WTC11 (cell line): ENCODE measurements around the gene ZER1. TPM values are rescaled to one million over a fixed set of nuclear protein-coding genes. Genes with fewer than 3 reads are reported as not detected.

Experiments used
- ATAC-seq: fragments of 200-7000 bp; cut with Tn5 transposase; 2 replicates; pipeline ENCODE4 v1.10.0; 2021; ENCODE audit warnings: mild to moderate bottlenecking, moderate library complexity
- CTCF ChIA-PET: fragments of 300-600 bp; sonication (Branson Sonifier 250); formaldehyde crosslinking; loops from one replicate; lab custom pipeline; 2021; ENCODE audit warnings: antibody characterized with exemption; lab: Charles Lee
- POLR2A ChIA-PET: fragments of 350-600 bp; sonication (Branson Sonifier 250); formaldehyde crosslinking; loops from one replicate; lab custom pipeline; 2021; ENCODE audit warnings: antibody characterized with exemption; lab: Charles Lee
- DNase-seq: peaks from one replicate; pipeline ENCODE4 v3.0.0; 2021; ENCODE audit warnings: low spot score
- H3K27ac Mint-ChIP-seq: 2 replicates; pipeline ENCODE4 v1.8.0; 2021; ENCODE audit warnings: mixed read lengths
- H3K27me3 Mint-ChIP-seq: 2 replicates; pipeline ENCODE4 v1.8.0; 2021; ENCODE audit warnings: low read depth, mild to moderate bottlenecking, moderate library complexity, mixed read lengths
- H3K36me3 Mint-ChIP-seq: 2 replicates; pipeline ENCODE4 v1.8.0; 2021; ENCODE audit warnings: mixed read lengths
- H3K4me1 Mint-ChIP-seq: 2 replicates; pipeline ENCODE4 v1.8.0; 2022; ENCODE audit warnings: mixed read lengths
- H3K4me3 Mint-ChIP-seq: 2 replicates; pipeline ENCODE4 v1.8.0; 2021; ENCODE audit warnings: mild to moderate bottlenecking, moderate library complexity, mixed read lengths
- H3K9me3 Mint-ChIP-seq: 2 replicates; pipeline ENCODE4 v1.8.0; 2021; ENCODE audit warnings: mixed read lengths
- FOXK1 ChIP-seq: sonication (generic); formaldehyde crosslinking; IDR thresholded peaks from 2 replicates; pipeline ENCODE4 v1.8.0; 2022; ENCODE audit warnings: mild to moderate bottlenecking, moderate library complexity, missing genetic modification reagents
- GTF2I ChIP-seq: fragments of 250-450 bp; sonication (Bioruptor Pico); conservative IDR thresholded peaks from 2 replicates; pipeline ENCODE4 v1.4.0; 2021; ENCODE audit warnings: mild to moderate bottlenecking
- HMGA2 ChIP-seq: fragments of 250-450 bp; sonication (Bioruptor Pico); IDR thresholded peaks from 2 replicates; pipeline ENCODE4 v1.4.0; 2021; ENCODE audit warnings: mild to moderate bottlenecking, moderate library complexity
- HMGXB4 ChIP-seq: sonication (generic); formaldehyde crosslinking; IDR thresholded peaks from 2 replicates; pipeline ENCODE4 v1.8.1; 2023; ENCODE audit warnings: mild to moderate bottlenecking, moderate library complexity, missing genetic modification reagents
- IRF2 ChIP-seq: sonication (generic); formaldehyde crosslinking; IDR thresholded peaks from 2 replicates; pipeline ENCODE4 v1.8.0; 2022; ENCODE audit warnings: low read depth, missing genetic modification reagents, borderline replicate concordance
- JAZF1 ChIP-seq: fragments of 250-450 bp; sonication (Bioruptor Pico); IDR thresholded peaks from 2 replicates; pipeline ENCODE4 v1.9.0; 2021; ENCODE audit warnings: moderate library complexity, mild to moderate bottlenecking, inconsistent platforms
- MXD4 ChIP-seq: fragments of 250-450 bp; sonication (Bioruptor Pico); IDR thresholded peaks from 2 replicates; pipeline ENCODE4 v1.8.0; 2021; ENCODE audit warnings: mild to moderate bottlenecking, moderate library complexity, borderline replicate concordance
- NR3C1 ChIP-seq: sonication (generic); formaldehyde crosslinking; conservative IDR thresholded peaks from 2 replicates; pipeline ENCODE4 v1.8.1; 2023; ENCODE audit warnings: low read depth, mild to moderate bottlenecking, missing genetic modification reagents
- OVOL2 ChIP-seq: fragments of 250-450 bp; sonication (Bioruptor Pico); IDR thresholded peaks from 2 replicates; pipeline ENCODE4 v1.9.0; 2021; ENCODE audit warnings: mild to moderate bottlenecking, borderline replicate concordance
- PRDM15 ChIP-seq: sonication (generic); formaldehyde crosslinking; IDR thresholded peaks from 2 replicates; pipeline ENCODE4 v1.8.0; 2022; ENCODE audit warnings: missing genetic modification reagents
- RELA ChIP-seq: sonication (generic); formaldehyde crosslinking; IDR thresholded peaks from 2 replicates; pipeline ENCODE4 v1.8.1; 2022; ENCODE audit warnings: missing genetic modification reagents, mild to moderate bottlenecking, borderline replicate concordance
- RORB ChIP-seq: fragments of 250-450 bp; sonication (Bioruptor Pico); IDR thresholded peaks from 2 replicates; pipeline ENCODE4 v1.9.0; 2021; ENCODE audit warnings: mild to moderate bottlenecking
- TP53 ChIP-seq: sonication (generic); formaldehyde crosslinking; IDR thresholded peaks from 2 replicates; pipeline ENCODE4 v1.8.1; 2023; ENCODE audit warnings: mild to moderate bottlenecking, missing genetic modification reagents
- ZBTB21 ChIP-seq: sonication (generic); formaldehyde crosslinking; IDR thresholded peaks from 2 replicates; pipeline ENCODE4 v1.8.1; 2023; ENCODE audit warnings: mild to moderate bottlenecking, missing genetic modification reagents, borderline replicate concordance
- ZNF121 ChIP-seq: sonication (generic); formaldehyde crosslinking; IDR thresholded peaks from 2 replicates; pipeline ENCODE4 v1.8.0; 2023; ENCODE audit warnings: missing genetic modification reagents
- ZNF138 ChIP-seq: sonication (generic); formaldehyde crosslinking; conservative IDR thresholded peaks from 2 replicates; pipeline ENCODE4 v1.8.1; 2022; ENCODE audit warnings: mild to moderate bottlenecking, moderate library complexity, missing genetic modification reagents
- ZNF263 ChIP-seq: sonication (generic); formaldehyde crosslinking; IDR thresholded peaks from 2 replicates; pipeline ENCODE4 v1.8.1; 2022; ENCODE audit warnings: low read depth, mild to moderate bottlenecking, moderate library complexity, missing genetic modification reagents
- ZNF396 ChIP-seq: fragments of 250-450 bp; sonication (Bioruptor Pico); IDR thresholded peaks from 2 replicates; pipeline ENCODE4 v1.8.0; 2021; ENCODE audit warnings: mild to moderate bottlenecking, moderate library complexity, borderline replicate concordance
- ZNF425 ChIP-seq: fragments of 250-450 bp; sonication (Bioruptor Pico); conservative IDR thresholded peaks from 2 replicates; pipeline ENCODE4 v1.9.0; 2021; ENCODE audit warnings: mild to moderate bottlenecking
- ZNF532 ChIP-seq: fragments of 250-450 bp; sonication (Bioruptor Pico); IDR thresholded peaks from 2 replicates; pipeline ENCODE4 v1.9.0; 2021; ENCODE audit warnings: mild to moderate bottlenecking, borderline replicate concordance
- total RNA-seq: library from RNA; stranded (reverse); gene quantifications from 3 replicates; pipeline ENCODE4 v1.2.3, GENCODE V29; 2021
- TF ChIP-seq, protein P1 (sequence below): sonication (generic); formaldehyde crosslinking; IDR thresholded peaks from 2 replicates; pipeline ENCODE4 v1.8.1; 2023; ENCODE audit warnings: mild to moderate bottlenecking, missing genetic modification reagents, moderate library complexity
- TF ChIP-seq, protein P2 (sequence below): sonication (generic); formaldehyde crosslinking; conservative IDR thresholded peaks from 2 replicates; pipeline ENCODE4 v1.8.1; 2022; ENCODE audit warnings: mild to moderate bottlenecking, missing genetic modification reagents
- TF ChIP-seq, protein P3 (sequence below): sonication (generic); formaldehyde crosslinking; IDR thresholded peaks from 2 replicates; pipeline ENCODE4 v1.8.0; 2022; ENCODE audit warnings: mild to moderate bottlenecking, missing genetic modification reagents

The ZER1 gene
- total RNA-seq, 1 experiment from 2014 or later, result 23.8 TPM

DNA sequence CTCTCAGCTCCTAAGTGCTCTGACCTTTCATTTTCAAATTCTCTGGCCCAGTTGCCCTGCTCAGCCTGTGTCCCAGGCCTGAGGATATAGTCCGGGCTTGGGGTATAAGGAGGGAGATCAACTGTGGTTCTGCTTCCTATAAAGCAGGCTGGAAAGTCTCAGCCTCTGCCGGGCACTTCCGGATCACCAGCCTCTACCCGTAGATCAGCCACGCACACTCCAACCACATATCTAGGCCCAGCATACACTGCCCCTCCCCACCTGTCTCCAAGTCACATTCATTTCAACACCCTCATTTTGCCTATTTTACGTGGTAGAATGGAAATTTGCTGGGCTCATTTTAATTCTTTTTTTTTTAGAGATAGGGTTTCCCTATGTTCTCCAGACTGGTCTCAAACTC, 3.1 kb downstream of the ZER1 start (continued):
- no peak for TF ChIP-seq PRDM15
- TF ChIP-seq ZNF263 (CRISPR knock-in tag), result no peak
- no peak for TF ChIP-seq NR3C1 (CRISPR knock-in tag)
- TF ChIP-seq TP53 (CRISPR knock-in tag), result no peak
- TF ChIP-seq, all 79 proteins: peak for 0

DNA sequence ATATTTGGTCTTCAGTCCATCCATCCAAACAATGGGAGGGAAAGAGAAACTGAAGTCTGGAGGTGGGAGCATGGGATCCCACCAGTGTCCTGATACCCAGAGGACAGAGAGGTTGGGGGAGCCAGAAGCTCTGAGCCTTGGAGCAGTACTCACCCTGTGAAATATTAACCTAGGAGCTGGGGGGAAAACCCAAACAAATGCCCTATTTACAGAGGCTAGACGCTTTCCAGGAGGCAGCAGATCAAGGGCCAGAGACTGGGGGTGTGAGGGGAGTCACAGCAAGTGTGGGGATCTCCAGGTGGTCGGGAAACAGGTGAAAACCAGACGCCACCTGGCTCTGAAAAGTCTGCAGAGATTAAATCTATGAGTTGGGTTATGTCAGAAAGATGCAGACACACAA, 6.2 kb downstream of the ZER1 start:
- ChIA-PET POLR2A (interaction anchor here (1.0 kb wide), 1 partner anchor 41 kb away, joined by 4 read pairs; no protein-coding TSS in a partner anchor), CTCF (interaction anchor here (0.7 to 1.8 kb wide), 6 partner anchors 20 to 263 kb away, joined by 3 to 10 read pairs (median 4); partner anchors contain the start of genes PKN3, SH3GLB2 and SPOUT1)
- H3K4me3 Mint-ChIP-seq, result no peak overlapping the region
- ATAC-seq, result no peak
- peak overlapping the region; percentile 90; the same call in 1 of the 2 replicates for H3K27ac Mint-ChIP-seq
- no peaks in the 10 kb centered on the region for H3K27me3 Mint-ChIP-seq
- peaks cover 13% of the 10 kb centered on the region for H3K4me1 Mint-ChIP-seq
- TF ChIP-seq NR3C1 (CRISPR knock-in tag) (no peak), OVOL2 (CRISPR knock-in tag) (no peak), FOXK1 (CRISPR knock-in tag) (no peak), RELA (CRISPR knock-in tag) (no peak), GTF2I (CRISPR knock-in tag) (no peak), ZNF396 (CRISPR knock-in tag) (no peak), ZNF121 (CRISPR knock-in tag) (no peak), MXD4 (no peak), RORB (CRISPR knock-in tag) (no peak), ZNF425 (CRISPR knock-in tag) (no peak), ZNF532 (CRISPR knock-in tag) (no peak), IRF2 (CRISPR knock-in tag) (no peak), HMGA2 (CRISPR knock-in tag) (no peak), HMGXB4 (no peak), ZBTB21 (CRISPR knock-in tag) (no peak), ZNF138 (CRISPR knock-in tag) (no peak), JAZF1 (no peak)
- TF ChIP-seq, protein P1, sequence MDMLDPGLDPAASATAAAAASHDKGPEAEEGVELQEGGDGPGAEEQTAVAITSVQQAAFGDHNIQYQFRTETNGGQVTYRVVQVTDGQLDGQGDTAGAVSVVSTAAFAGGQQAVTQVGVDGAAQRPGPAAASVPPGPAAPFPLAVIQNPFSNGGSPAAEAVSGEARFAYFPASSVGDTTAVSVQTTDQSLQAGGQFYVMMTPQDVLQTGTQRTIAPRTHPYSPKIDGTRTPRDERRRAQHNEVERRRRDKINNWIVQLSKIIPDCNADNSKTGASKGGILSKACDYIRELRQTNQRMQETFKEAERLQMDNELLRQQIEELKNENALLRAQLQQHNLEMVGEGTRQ, result no peak
- TF ChIP-seq, protein P2, sequence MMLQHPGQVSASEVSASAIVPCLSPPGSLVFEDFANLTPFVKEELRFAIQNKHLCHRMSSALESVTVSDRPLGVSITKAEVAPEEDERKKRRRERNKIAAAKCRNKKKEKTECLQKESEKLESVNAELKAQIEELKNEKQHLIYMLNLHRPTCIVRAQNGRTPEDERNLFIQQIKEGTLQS, result no peak
- TF ChIP-seq, protein P3, sequence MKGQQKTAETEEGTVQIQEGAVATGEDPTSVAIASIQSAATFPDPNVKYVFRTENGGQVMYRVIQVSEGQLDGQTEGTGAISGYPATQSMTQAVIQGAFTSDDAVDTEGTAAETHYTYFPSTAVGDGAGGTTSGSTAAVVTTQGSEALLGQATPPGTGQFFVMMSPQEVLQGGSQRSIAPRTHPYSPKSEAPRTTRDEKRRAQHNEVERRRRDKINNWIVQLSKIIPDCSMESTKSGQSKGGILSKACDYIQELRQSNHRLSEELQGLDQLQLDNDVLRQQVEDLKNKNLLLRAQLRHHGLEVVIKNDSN (CRISPR knock-in tag), result no peak
- no peaks in the 10 kb centered on the region; the same call in 1 of the 2 replicates for H3K36me3 Mint-ChIP-seq
- no peaks in the 10 kb centered on the region for H3K9me3 Mint-ChIP-seq
- DNase-seq, result no peak
